Effector memory CD8-positive, alpha-beta T cell (primary cell): Measurements from ENCODE around the gene HTT.
A peak's percentile ranks its signal among the peaks of the same experiment; 100 is the strongest.

Experiments used
- ATAC-seq: fragments of 150-1000 bp; cut with Tn5 transposase; replicated peaks from 2 replicates; pipeline ENCODE4 v1.10.0; 2021; ENCODE audit warnings: mild to moderate bottlenecking, moderate library complexity
- DNase-seq, 3 experiments: peaks; one replicate each; pipeline ENCODE4 v3.0.0; 2021
- H3K27ac Mint-ChIP-seq, 2 donors: one replicate each; pipeline ENCODE4 v1.8.0; 2022; ENCODE audit warnings: mild to moderate bottlenecking in 2 of 2, mixed read lengths in 2 of 2, moderate library complexity in 2 of 2
- H3K27me3 Mint-ChIP-seq, 2 donors: one replicate each; pipeline ENCODE4 v1.8.0; 2022; ENCODE audit warnings: mixed read lengths in 2 of 2
- H3K36me3 Mint-ChIP-seq: one replicate; pipeline ENCODE4 v1.8.0; 2022; ENCODE audit warnings: mild to moderate bottlenecking, moderate library complexity, mixed read lengths; ENCODE audit not compliant: insufficient read depth
- H3K4me1 Mint-ChIP-seq, 2 donors: one replicate each; pipeline ENCODE4 v1.8.0; 2022; ENCODE audit warnings: low read depth in 2 of 2, mixed read lengths in 2 of 2
- H3K4me3 Mint-ChIP-seq, 2 donors: one replicate each; pipeline ENCODE4 v1.8.0; 2022; ENCODE audit warnings: mild to moderate bottlenecking in 2 of 2, mixed read lengths in 2 of 2, moderate library complexity in 2 of 2
- H3K9me3 Mint-ChIP-seq, 2 donors: one replicate each; pipeline ENCODE4 v1.8.0; 2022; ENCODE audit warnings: mixed read lengths in 2 of 2

The HTT gene

DNA sequence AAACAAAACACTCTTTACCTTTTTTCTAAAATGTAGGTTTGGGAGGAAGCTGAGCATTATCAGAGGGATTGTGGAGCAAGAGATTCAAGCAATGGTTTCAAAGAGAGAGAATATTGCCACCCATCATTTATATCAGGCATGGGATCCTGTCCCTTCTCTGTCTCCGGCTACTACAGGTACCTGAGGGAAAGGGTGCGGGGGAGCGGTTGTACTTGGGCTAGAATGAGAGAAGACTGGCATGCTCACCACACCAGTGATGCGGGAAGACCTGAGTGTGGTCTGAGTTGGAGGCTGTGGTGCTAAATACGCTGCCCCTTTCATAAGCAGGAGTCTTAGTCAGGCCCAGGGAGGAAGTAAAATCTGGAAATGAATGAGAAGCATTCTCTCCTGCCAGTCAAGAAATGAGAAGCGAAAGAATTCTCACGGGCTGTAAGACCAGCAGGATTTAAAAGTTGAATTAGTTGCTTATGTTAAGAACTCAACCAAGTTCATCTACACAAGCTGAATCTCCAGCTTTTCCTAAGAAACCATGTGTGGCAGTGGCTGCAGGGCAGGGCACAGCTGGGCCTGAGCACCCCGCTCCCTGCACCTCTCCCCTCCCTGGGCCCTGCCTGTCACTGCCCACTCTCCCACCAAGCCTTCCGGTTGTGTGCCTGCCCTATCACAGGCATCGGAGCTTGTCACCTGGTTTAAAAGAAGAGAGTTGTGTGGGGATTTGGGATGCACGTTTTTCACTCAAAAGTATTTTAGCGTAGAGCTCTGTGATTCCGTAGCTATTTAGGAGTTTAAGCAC lies 149.7 kb downstream of the HTT start:
- H3K9me3 Mint-ChIP-seq: no peaks in the 10 kb centered on the region
- DNase-seq: no peak
- no peaks in the 10 kb centered on the region for H3K27me3 Mint-ChIP-seq
- H3K27ac Mint-ChIP-seq: peak overlapping the region; percentile 84 to 85
- H3K4me3 Mint-ChIP-seq: no peak overlapping the region
- peaks cover 57% of the 10 kb centered on the region for H3K36me3 Mint-ChIP-seq
- H3K4me1 Mint-ChIP-seq: peaks cover 13 to 32% of the 10 kb centered on the region in 2 donors
- ATAC-seq: no peak

DNA sequence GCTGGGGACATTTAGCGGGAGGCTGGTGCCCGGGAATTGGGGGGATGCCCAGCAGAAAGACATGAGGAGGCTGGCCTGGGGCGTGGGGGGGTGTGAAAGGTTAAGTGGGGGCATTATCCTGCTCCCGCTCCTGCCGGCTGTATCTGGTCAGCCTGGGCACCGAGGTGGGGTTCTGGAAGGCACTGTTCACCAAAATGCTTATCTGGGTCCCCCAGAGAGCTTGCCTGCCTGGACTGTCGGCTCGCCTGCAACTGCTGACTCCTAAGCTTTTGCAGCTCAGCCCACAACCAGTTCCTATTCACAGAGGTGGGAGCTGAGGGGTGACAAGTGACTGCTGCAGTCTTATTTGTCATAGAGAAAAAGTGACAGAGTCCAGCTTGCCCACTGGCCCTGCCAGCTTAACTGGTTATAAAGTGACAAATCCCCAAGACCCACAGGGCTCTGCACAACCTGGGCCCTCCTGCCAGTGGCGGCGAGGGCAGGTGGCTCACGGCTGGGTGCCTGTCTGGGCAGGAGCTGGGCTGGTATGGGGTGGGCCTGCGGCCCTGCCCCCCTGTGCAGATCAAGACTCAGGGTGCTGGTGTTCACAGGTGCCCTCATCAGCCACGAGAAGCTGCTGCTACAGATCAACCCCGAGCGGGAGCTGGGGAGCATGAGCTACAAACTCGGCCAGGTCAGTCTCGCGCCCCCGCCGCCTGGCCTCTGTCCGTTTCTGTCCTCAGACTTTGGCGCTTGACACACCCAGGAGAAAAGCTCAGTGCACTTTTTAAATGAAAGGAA lies 150.8 kb downstream of the HTT start:
- peak overlapping the region; percentile 84 to 85 for H3K27ac Mint-ChIP-seq
- no peaks in the 10 kb centered on the region for H3K9me3 Mint-ChIP-seq
- ATAC-seq: no peak
- H3K4me1 Mint-ChIP-seq: peaks cover 13 to 28% of the 10 kb centered on the region in 2 donors
- no peaks in the 10 kb centered on the region for H3K27me3 Mint-ChIP-seq
- DNase-seq: no peak
- H3K4me3 Mint-ChIP-seq: no peak overlapping the region
- H3K36me3 Mint-ChIP-seq: peaks cover 59% of the 10 kb centered on the region

DNA sequence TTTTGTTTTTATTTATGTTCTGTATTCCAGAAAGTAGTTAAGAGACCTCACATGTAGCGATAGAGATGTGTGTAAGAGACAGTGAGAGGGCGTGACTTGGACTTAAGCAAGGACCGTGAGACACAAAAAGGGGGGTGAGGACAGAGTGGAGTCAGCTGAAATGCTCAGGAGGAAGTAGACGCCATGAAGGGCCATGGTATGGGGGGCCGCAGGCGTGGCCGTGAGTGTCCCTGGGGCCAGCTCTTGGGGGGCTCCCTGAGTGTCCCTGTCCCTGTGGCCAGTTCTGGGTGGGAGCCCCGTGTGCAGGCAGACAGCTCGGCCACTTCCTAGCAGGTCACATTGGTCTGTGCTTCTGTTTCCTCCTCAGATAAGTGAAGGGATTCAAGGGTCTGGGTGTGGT lies 151.5 kb downstream of the HTT start:
- peaks cover 63% of the 10 kb centered on the region for H3K36me3 Mint-ChIP-seq
- no peak overlapping the region for H3K4me3 Mint-ChIP-seq
- peaks cover 13 to 22% of the 10 kb centered on the region in 2 donors for H3K4me1 Mint-ChIP-seq
- H3K27ac Mint-ChIP-seq: peak overlapping the region in 1 of 2 donors; percentile 30
- H3K9me3 Mint-ChIP-seq: no peaks in the 10 kb centered on the region
- no peak for ATAC-seq
- DNase-seq: no peak
- no peaks in the 10 kb centered on the region for H3K27me3 Mint-ChIP-seq

DNA sequence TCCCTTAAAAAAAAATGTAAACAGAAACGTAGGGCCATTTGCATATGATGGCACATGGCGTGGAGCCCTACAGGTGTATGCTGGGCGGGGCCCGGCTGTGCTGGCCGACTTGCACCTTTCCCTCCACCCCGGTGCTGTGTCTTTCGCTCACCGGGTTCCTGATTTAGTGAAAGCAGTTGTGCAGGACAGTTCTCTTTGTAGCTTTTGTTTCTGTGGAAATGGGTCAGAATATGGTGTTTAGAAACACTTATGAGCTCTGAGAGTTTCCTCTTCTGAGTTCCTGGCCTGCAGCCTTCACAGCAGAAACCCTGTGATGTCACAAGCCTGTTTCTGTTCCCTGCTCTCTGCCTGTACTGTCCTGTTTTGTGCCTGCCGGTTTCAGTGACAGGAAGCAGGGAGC lies 152.0 kb downstream of the HTT start:
- no peak overlapping the region for H3K4me3 Mint-ChIP-seq
- peaks cover 9 to 18% of the 10 kb centered on the region in 2 donors for H3K4me1 Mint-ChIP-seq
- ATAC-seq (no peak), DNase-seq (no peak)
- no peaks in the 10 kb centered on the region for H3K9me3 Mint-ChIP-seq
- peak overlapping the region; percentile 30 to 74 for H3K27ac Mint-ChIP-seq
- peaks cover 62% of the 10 kb centered on the region for H3K36me3 Mint-ChIP-seq
- H3K27me3 Mint-ChIP-seq: no peaks in the 10 kb centered on the region

DNA sequence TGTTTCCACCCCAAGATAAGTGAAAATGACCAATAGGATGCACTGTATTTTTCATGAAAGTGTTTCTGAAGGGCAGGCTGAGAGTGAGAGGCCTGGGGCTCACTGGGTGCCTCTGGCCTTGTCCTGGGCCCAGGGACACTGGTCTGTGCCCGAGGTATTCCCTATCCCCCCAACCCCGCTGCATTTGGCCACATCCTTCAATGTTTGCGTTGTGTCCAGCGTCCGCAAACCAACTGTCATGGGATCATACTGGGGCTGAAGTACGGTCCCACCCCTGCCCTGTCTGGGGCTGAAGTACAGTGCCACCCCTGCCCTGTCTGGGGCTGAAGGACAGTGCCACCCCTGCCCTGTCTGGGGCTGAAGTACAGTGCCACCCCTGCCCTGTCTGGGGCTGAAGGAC lies 152.5 kb downstream of the HTT start:
- DNase-seq: no peak
- peaks cover 62% of the 10 kb centered on the region for H3K36me3 Mint-ChIP-seq

DNA sequence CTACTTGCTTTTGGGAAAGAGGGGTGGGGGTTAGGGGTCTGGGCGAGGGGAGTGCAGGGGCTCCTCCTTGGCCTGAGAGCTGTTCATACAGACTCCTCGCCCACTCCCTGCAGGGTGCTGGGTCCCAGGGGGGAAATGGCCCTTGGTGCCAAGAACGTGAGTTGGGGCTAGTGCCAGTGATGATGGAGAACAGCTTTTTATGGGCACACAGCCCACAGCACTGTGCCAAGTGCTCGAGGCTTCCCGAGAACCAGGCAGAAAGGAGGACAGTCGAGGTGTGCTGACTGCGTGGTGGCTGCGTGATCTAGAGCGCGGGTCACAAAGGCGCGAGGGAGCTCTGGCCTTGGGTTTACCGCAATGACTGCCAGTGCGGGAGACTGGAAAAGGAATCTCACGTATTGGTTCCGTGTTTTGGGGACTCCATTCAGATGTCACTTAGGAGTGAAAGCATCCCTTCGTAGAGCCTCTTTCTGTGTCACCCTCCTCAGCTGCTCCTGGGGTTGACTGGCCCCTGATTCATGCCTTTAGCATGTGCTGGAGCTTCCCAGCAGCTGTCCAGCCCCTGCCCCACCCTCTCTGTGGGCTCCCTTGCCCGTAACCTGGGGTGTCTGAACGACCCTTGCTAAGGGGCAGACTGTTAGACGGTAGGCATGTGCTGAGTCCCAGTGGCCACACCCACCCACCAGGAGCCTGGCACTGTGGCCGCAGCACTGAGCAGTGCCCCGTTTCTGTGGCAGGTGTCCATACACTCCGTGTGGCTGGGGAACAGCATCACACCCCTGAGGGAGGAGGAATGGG lies 153.6 kb downstream of the HTT start:
- Mint-ChIP-seq H3K27ac (no peak overlapping the region), H3K4me1 (peaks cover 7 to 18% of the 10 kb centered on the region in 2 donors), H3K9me3 (no peaks in the 10 kb centered on the region), H3K36me3 (peaks cover 58% of the 10 kb centered on the region), H3K4me3 (no peak overlapping the region), H3K27me3 (no peaks in the 10 kb centered on the region)
- ATAC-seq (no peak), DNase-seq (no peak)

More for the DNA sequence above, 152.5 kb downstream of the HTT start:
- no peaks in the 10 kb centered on the region for H3K9me3 Mint-ChIP-seq
- no peak for ATAC-seq
- no peaks in the 10 kb centered on the region for H3K27me3 Mint-ChIP-seq
- H3K4me1 Mint-ChIP-seq: peaks cover 7 to 22% of the 10 kb centered on the region in 2 donors
- no peak overlapping the region for H3K4me3 Mint-ChIP-seq
- peak overlapping the region in 1 of 2 donors; percentile 74 for H3K27ac Mint-ChIP-seq

DNA sequence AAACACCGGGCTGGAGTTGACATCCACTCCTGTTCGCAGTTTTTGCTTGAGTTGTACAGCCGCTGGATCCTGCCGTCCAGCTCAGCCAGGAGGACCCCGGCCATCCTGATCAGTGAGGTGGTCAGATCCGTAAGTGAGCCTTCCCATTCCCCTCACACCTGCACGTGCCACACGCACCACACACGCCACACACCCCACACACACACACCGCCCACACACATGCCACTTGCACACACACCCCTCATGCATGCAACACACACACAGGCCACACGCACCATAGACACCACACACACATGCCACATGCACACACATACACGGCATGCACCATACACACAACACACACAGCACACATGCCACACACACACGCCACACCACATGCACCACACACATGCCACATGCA lies 154.4 kb downstream of the HTT start:
- Mint-ChIP-seq H3K36me3 (peaks cover 61% of the 10 kb centered on the region), H3K27ac (peak overlapping the region in 1 of 2 donors; percentile 84), H3K4me1 (peaks cover 7 to 18% of the 10 kb centered on the region in 2 donors), H3K4me3 (no peak overlapping the region), H3K9me3 (no peaks in the 10 kb centered on the region), H3K27me3 (no peaks in the 10 kb centered on the region)
- DNase-seq: no peak
- no peak for ATAC-seq

DNA sequence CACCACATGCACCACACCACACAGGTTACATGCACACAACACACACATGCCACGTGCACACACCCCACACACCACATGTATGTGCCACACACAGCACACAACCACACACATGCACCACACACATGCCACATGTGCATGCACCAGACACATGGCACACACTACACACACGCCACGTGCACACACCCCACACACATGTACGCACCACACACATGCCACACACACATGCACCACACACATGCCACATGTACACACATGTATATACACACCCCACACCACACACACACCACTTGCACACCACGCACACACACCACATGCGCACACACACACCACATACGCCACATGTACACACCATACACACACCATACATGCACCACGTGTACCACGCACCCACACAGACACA lies 154.8 kb downstream of the HTT start:
- ATAC-seq (no peak), DNase-seq (no peak)
- Mint-ChIP-seq H3K27me3 (no peaks in the 10 kb centered on the region), H3K4me1 (peaks cover 7 to 18% of the 10 kb centered on the region in 2 donors), H3K4me3 (no peak overlapping the region), H3K9me3 (no peaks in the 10 kb centered on the region), H3K36me3 (peaks cover 60% of the 10 kb centered on the region), H3K27ac (peak overlapping the region in 1 of 2 donors; percentile 84)

DNA sequence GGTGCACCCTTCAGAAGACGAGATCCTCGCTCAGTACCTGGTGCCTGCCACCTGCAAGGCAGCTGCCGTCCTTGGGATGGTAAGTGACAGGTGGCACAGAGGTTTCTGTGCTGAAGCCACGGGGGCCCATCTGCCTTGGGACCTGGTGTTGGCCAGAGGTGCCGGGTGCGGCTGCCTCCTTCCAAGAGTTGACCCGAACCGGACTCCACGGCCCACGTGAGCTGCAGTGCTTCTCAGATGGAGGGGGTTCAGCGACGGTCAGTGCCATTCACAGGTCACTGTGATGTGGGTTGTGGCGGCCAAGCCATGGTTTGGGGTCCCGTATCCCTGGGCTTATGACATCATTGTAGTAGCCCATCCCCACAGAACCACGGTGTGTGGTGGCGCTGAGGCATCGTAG lies 155.5 kb downstream of the HTT start:
- ATAC-seq (no peak), DNase-seq (no peak)
- no peak overlapping the region for H3K4me3 Mint-ChIP-seq
- peak overlapping the region in 1 of 2 donors; percentile 86 for H3K27ac Mint-ChIP-seq
- no peaks in the 10 kb centered on the region for H3K9me3 Mint-ChIP-seq
- peaks cover 5 to 18% of the 10 kb centered on the region in 2 donors for H3K4me1 Mint-ChIP-seq
- peaks cover 55% of the 10 kb centered on the region for H3K36me3 Mint-ChIP-seq
- no peaks in the 10 kb centered on the region for H3K27me3 Mint-ChIP-seq

DNA sequence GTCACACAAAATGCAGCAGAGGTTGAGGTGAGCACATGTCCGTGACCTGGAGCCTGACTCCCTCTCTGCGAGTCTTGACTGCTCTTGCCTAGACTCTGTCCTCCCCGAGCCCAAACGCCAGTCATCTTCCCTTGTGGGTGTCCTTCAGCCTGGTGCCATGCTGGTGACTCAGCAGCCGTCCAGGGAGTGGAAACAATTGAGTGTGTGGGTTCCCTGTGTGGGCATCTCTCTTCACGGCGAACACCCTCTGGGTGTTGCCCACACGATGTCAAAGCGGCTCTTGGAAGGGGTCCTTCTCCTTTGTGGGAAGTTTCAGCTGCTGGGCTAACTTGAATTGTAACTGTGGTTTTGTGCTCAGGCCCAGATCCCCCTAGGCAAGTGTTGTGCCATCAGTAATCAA lies 157.0 kb downstream of the HTT start:
- no peaks in the 10 kb centered on the region for H3K27me3 Mint-ChIP-seq
- DNase-seq (no peak), ATAC-seq (no peak)
- H3K4me1 Mint-ChIP-seq: peaks cover 5 to 13% of the 10 kb centered on the region in 2 donors
- peaks cover 45% of the 10 kb centered on the region for H3K36me3 Mint-ChIP-seq
- H3K9me3 Mint-ChIP-seq: no peaks in the 10 kb centered on the region
- no peak overlapping the region for H3K4me3 Mint-ChIP-seq
- peak overlapping the region in 1 of 2 donors; percentile 86 for H3K27ac Mint-ChIP-seq

DNA sequence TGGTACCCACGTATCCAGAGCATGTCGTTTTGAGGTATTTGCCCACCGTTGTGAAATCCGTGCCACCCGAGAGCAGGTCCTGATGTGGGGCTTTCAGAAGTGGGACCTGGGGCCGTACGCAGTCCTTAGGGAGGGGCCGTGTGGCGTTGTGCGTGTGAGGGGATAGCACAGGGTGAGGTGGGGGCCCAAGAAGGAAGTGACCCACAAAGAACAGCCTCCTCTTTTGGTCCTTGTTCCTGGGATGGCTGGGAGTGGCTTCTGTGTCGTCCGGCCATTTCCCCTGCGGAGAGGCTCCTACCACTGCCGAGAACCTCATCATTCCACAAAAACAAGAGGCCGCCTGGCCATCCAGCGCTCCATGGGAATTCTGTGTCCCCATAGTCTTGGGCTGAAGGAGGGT lies 157.5 kb downstream of the HTT start:
- Mint-ChIP-seq H3K9me3 (no peaks in the 10 kb centered on the region), H3K4me1 (peaks cover 5 to 13% of the 10 kb centered on the region in 2 donors), H3K27ac (peak overlapping the region in 1 of 2 donors; percentile 86), H3K27me3 (no peaks in the 10 kb centered on the region), H3K4me3 (no peak overlapping the region), H3K36me3 (peaks cover 45% of the 10 kb centered on the region)
- ATAC-seq (no peak), DNase-seq (no peak)

DNA sequence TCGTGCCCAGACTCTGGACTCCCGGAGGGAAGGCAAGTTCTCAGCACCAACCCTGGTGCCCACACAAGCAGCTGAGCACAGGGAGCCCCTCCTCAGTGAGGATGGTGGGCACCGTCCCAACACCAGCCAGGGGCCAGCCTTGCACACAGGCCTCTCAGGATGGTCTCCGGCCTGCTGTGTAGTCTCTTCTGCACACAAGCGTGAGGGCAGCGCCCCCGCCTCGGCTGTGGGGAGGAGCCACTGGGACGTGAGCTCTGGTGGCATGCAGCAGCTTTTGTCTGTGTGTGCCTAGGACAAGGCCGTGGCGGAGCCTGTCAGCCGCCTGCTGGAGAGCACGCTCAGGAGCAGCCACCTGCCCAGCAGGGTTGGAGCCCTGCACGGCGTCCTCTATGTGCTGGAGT lies 158.4 kb downstream of the HTT start:
- Mint-ChIP-seq H3K4me3 (no peak overlapping the region), H3K27ac (no peak overlapping the region), H3K36me3 (peaks cover 48% of the 10 kb centered on the region), H3K27me3 (no peaks in the 10 kb centered on the region), H3K4me1 (peaks cover 5 to 13% of the 10 kb centered on the region in 2 donors), H3K9me3 (no peaks in the 10 kb centered on the region)
- no peak for DNase-seq
- ATAC-seq: no peak

DNA sequence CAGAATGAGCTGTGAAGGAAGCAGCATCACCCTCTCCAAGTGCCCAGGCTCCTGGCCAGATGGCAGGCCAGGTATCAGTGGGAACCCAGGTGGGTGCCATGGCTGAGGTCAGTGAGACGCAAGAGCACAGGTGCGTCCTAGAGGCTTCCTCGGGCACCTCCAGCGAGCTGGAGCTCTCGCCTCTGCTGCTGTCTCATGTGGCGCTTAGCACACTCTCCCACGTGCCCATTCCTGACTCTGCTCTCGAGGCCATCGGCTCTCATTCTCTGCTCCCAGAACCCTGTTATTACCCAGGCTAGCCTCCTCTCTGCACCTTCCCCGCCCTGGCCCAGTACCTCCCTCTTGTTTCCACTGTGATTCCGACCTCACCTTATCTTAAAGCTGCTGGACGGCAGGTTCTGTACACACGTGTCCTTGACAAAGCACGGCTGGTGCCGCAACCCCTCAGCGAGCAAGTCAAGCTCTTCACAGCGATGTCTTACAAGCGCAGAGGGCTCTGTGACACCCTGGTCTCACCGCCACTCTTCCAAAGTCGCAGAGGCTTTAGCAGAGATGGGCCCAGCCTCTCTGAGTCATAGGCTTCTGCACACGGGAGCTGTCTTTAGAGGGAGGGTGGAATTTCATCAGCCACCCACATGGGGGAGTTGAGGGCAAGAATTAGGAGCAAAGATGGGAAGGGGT lies 159.1 kb downstream of the HTT start:
- DNase-seq (no peak), ATAC-seq (no peak)
- H3K4me1 Mint-ChIP-seq: peaks cover 5 to 13% of the 10 kb centered on the region in 2 donors
- H3K36me3 Mint-ChIP-seq: peaks cover 43% of the 10 kb centered on the region
- H3K27me3 Mint-ChIP-seq: no peaks in the 10 kb centered on the region
- H3K27ac Mint-ChIP-seq: peak overlapping the region; percentile 1 to 41
- H3K4me3 Mint-ChIP-seq: no peak overlapping the region
- no peaks in the 10 kb centered on the region for H3K9me3 Mint-ChIP-seq
